ENCODE results near the gene TNXB.
"Not testable (repeated sequence)": the region's sequence is repeated elsewhere in the genome, so short reads cannot be mapped to it uniquely, and the experiment has no call there.

DNA sequence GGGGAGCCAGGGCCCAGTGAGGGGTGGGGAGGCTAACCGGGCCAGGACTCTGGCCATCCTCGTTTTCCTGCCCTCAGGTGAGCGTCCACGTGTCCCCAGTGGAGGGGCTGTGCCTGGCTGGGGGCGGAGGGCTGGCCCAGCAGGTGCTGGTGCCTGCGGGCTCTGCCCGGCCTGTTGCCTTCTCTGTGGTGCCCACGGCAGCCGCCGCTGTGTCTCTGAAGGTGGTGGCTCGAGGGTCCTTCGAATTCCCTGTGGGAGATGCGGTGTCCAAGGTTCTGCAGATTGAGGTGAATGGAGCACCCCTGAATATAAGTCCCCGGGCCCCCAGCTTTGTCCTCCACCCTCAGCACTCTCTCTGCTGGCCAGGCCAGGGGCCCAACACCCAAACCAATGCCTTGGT is 114.7 kb downstream of the TNXB start:
- TF ChIP-seq, protein P1, sequence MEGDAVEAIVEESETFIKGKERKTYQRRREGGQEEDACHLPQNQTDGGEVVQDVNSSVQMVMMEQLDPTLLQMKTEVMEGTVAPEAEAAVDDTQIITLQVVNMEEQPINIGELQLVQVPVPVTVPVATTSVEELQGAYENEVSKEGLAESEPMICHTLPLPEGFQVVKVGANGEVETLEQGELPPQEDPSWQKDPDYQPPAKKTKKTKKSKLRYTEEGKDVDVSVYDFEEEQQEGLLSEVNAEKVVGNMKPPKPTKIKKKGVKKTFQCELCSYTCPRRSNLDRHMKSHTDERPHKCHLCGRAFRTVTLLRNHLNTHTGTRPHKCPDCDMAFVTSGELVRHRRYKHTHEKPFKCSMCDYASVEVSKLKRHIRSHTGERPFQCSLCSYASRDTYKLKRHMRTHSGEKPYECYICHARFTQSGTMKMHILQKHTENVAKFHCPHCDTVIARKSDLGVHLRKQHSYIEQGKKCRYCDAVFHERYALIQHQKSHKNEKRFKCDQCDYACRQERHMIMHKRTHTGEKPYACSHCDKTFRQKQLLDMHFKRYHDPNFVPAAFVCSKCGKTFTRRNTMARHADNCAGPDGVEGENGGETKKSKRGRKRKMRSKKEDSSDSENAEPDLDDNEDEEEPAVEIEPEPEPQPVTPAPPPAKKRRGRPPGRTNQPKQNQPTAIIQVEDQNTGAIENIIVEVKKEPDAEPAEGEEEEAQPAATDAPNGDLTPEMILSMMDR (IDR thresholded peaks at IDR 0.05; ENCODE audit: low read length), result not testable (repeated sequence)
- not testable (repeated sequence) for TF ChIP-seq EZH2 (IDR thresholded peaks at IDR 0.05; ENCODE audit: borderline replicate concordance, low read length)
